ENCODE measurements around the gene TTC34. TPM values are rescaled to one million over a fixed set of nuclear protein-coding genes. Genes with fewer than 3 reads are reported as not detected.

Gene TTC34
- total RNA-seq, 1 experiment from 2014 or later, result 0.92 TPM

DNA sequence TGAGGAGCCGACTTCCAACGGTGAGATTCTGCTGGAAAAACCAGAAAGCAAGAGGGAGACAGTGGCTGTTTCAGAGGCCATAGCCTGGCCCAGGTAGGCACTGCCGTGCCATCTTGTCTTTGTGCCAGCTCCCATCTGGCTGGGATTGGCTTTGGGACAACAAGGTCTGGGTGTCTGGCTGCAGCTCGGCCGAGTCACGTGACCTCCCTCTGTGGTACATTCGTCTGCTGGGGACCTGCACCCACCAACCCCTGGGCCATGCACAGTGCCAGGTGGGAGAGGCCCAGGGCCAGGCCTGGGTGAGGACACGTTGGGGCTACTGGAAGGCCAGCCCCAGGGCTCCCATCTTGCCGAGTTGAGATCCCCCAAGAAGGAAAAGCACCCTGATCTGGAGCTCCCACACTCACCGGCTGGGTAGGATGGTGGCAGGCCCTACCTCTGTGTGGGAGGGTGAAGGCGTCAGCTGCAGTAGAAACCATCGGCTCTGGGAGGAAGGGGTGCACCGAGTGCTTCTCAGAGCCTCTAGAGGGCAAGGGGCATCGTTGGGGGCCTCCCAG is 25.3 kb upstream of the TTC34 start:
- Histone ChIP-seq H3K79me2 (ENCODE audit: insufficient read depth, low read length) (no peaks in the 10 kb centered on the region), H3K23me2 (ENCODE audit: insufficient read length, low read depth, low read length, poor library complexity, severe bottlenecking) (no peaks in the 10 kb centered on the region), H3K4me1 (ENCODE audit: insufficient read depth, low read length) (no peaks in the 10 kb centered on the region), H4K91ac (ENCODE audit: insufficient read length, low read depth, low read length) (no peak overlapping the region), H3K9me3 (ENCODE audit: control insufficient read depth, low read depth, low read length) (peaks cover 99% of the 10 kb centered on the region), H3K27me3 (ENCODE audit: insufficient read depth, low read length) (no peaks in the 10 kb centered on the region), H3K56ac (ENCODE audit: insufficient read length, low read depth, low read length) (no peak overlapping the region), H3K14ac (ENCODE audit: insufficient read depth, low read length) (no peak overlapping the region), H2BK5ac (ENCODE audit: insufficient read length, low read length) (no peak overlapping the region), H3T11ph (ENCODE audit: low read length) (no peak overlapping the region), H4K8ac (replicated peaks; ENCODE audit: insufficient read length, low read depth, low read length) (no peak overlapping the region), H3K4me2 (ENCODE audit: insufficient read depth, insufficient read length, low read length) (no peak overlapping the region), H2BK15ac (ENCODE audit: low read depth, low read length) (no peak overlapping the region), H4K5ac (ENCODE audit: insufficient read length, low read depth, low read length) (no peak overlapping the region), H2AFZ (ENCODE audit: low read length) (no peak overlapping the region), H3K23ac (ENCODE audit: insufficient read length, low read depth, low read length) (no peak overlapping the region), H3K18ac (ENCODE audit: insufficient read length, low read depth, low read length) (no peak overlapping the region), H2BK12ac (ENCODE audit: insufficient read length, low read depth, low read length) (no peak overlapping the region), H2BK120ac (ENCODE audit: low read depth, low read length, poor library complexity, severe bottlenecking) (no peak overlapping the region), H3K27ac (ENCODE audit: insufficient read length, low read depth, low read length) (no peak overlapping the region), H3K9ac (ENCODE audit: extremely low read depth, insufficient read length, low read length) (no peak overlapping the region), H3K79me1 (ENCODE audit: insufficient read depth, low read depth, low read length, poor library complexity, severe bottlenecking) (no peaks in the 10 kb centered on the region), H2AK5ac (ENCODE audit: insufficient read length, low read length) (no peak overlapping the region), H4K20me1 (ENCODE audit: control insufficient read depth, insufficient read depth, insufficient read length) (no peaks in the 10 kb centered on the region), H3K4ac (ENCODE audit: low read depth, low read length) (no peak overlapping the region), H2BK20ac (ENCODE audit: low read depth, low read length, poor library complexity, severe bottlenecking) (no peak overlapping the region)
- no peak for DNase-seq
- peaks cover 2% of the 10 kb centered on the region; the same call in 1 of the 2 replicates for H3K27me3 Mint-ChIP-seq (ENCODE audit: low read depth)
- no peak overlapping the region for H3K4me3 Mint-ChIP-seq
- H3K9me3 Mint-ChIP-seq, result peaks cover 36 to 91% of the 10 kb centered on the region in 2 experiments
- TF ChIP-seq, protein P1, sequence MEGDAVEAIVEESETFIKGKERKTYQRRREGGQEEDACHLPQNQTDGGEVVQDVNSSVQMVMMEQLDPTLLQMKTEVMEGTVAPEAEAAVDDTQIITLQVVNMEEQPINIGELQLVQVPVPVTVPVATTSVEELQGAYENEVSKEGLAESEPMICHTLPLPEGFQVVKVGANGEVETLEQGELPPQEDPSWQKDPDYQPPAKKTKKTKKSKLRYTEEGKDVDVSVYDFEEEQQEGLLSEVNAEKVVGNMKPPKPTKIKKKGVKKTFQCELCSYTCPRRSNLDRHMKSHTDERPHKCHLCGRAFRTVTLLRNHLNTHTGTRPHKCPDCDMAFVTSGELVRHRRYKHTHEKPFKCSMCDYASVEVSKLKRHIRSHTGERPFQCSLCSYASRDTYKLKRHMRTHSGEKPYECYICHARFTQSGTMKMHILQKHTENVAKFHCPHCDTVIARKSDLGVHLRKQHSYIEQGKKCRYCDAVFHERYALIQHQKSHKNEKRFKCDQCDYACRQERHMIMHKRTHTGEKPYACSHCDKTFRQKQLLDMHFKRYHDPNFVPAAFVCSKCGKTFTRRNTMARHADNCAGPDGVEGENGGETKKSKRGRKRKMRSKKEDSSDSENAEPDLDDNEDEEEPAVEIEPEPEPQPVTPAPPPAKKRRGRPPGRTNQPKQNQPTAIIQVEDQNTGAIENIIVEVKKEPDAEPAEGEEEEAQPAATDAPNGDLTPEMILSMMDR (conservative IDR thresholded peaks at IDR 0.05), result no peak
- no CpG with 5 or more reads among the region's 14 CpGs for WGBS (ENCODE audit: extremely low coverage, insufficient read length, low lambda C conversion rate)
- no peak overlapping the region for H3K27ac Mint-ChIP-seq
- H3K4me1 Mint-ChIP-seq, result no peaks in the 10 kb centered on the region
- H3K36me3 Mint-ChIP-seq (ENCODE audit: insufficient read depth in 1 of 3, low read depth in 3 of 3), result peaks cover 0 to 12% (median 0%) of the 10 kb centered on the region in 3 experiments; a peak in 5 of 7 replicates

All from H9 (cell line).